Measurements from ENCODE around the gene FAM3A. TPM values are rescaled to one million over a fixed set of nuclear protein-coding genes. Genes with fewer than 3 reads are reported as not detected.

FAM3A gene
- total and polyA plus RNA-seq, 9 of the 15 experiments (the other 6 are each of a cell fraction or from before 2014, with no cell fraction given) = 0.75 to 70.6 (median 27.0) TPM

- no peak overlapping the region for H3K9ac ChIP-seq (ENCODE audit: insufficient read depth in 1 of 2, low read depth in 2 of 2, low read length in 2 of 2)
- H4K20me1 ChIP-seq (replicated peaks; ENCODE audit: control insufficient read depth, insufficient read depth, low read length) = no peaks in the 10 kb centered on the region
- intact Hi-C loops (cut with micrococcal nuclease) = no loop called here
- no peak overlapping the region for H3K4me3 ChIP-seq
- no peak for DNase-seq (ENCODE audit: extremely low read depth in 1 of 4, low spot score in 3 of 4)
- CTCF ChIA-PET (ENCODE audit: low intra/inter-chr PET ratio) = no interaction called here
- in situ Hi-C loops (cut with MboI) = no loop called here
- TF ChIP-seq ZNF134 (CRISPR knock-in tag; conservative IDR thresholded peaks at IDR 0.05) (no peak), CREB3L1 (IDR thresholded peaks at IDR 0.05; ENCODE audit: borderline replicate concordance, low read depth) (no peak), ZSCAN29 (IDR thresholded peaks at IDR 0.05) (no peak), MYBL2 (IDR thresholded peaks at IDR 0.05; ENCODE audit: low read depth) (no peak), MYBL2 (CRISPR knock-in tag; IDR thresholded peaks at IDR 0.05; ENCODE audit: borderline replicate concordance) (no peak), ZNF778 (CRISPR knock-in tag; IDR thresholded peaks at IDR 0.05) (no peak), STAT5A (IDR thresholded peaks at IDR 0.05; ENCODE audit: borderline replicate concordance, low read length) (no peak), ZBTB2 (IDR thresholded peaks at IDR 0.05) (no peak)
- H3K79me2 ChIP-seq (ENCODE audit: control insufficient read depth, insufficient read depth, low read length) = peaks cover 5% of the 10 kb centered on the region; the same call in 2 of the 3 replicates
- peaks cover 0 to 22% of the 10 kb centered on the region in 2 experiments; a peak in 2 of 5 replicates for H3K4me1 ChIP-seq (replicated peaks in 1 of 2; ENCODE audit: control insufficient read depth in 2 of 2, insufficient read depth in 2 of 2, low read length in 2 of 2)
- no TSS peak for BruUV-seq (replicated peaks)
- H3K9me1 ChIP-seq (ENCODE audit: control insufficient read depth, insufficient read depth, low read length) = no peaks in the 10 kb centered on the region
- no peaks in the 10 kb centered on the region for H3K9me3 ChIP-seq (replicated peaks; ENCODE audit: control insufficient read depth, insufficient read depth, low read depth, low read length)
- H3K4me2 ChIP-seq (ENCODE audit: insufficient read depth, low read length) = no peak overlapping the region
- FAIRE-seq = no peak
- no peaks in the 10 kb centered on the region for H3K27me3 ChIP-seq (ENCODE audit: control insufficient read depth in 2 of 2, insufficient read depth in 2 of 2, low read length in 2 of 2)
- 100% methylated on average over 5 of the region's 14 CpGs for WGBS (ENCODE audit: insufficient coverage, low coverage, missing lambda C conversion rate)
- POLR2A ChIA-PET = interaction anchor here (0.9 to 2.0 kb wide), 3 partner anchors 8 to 12 kb away, joined by 4 to 6 read pairs (median 5); no protein-coding TSS in a partner anchor
- H3K36me3 ChIP-seq (ENCODE audit: control insufficient read depth, insufficient read depth, low read length) = peaks cover 88% of the 10 kb centered on the region; the same call in 2 of the 3 replicates
- H2AFZ ChIP-seq (ENCODE audit: low read depth, low read length) = no peak overlapping the region
- no peak overlapping the region for H3K27ac ChIP-seq (ENCODE audit: extremely low read depth, low read depth, low read length)
- no peak for ATAC-seq
Observed at GRCh38 chrX:154465601-154466000, 50.4 kb downstream of the FAM3A start.
